Upper lobe of left lung (tissue), 6 donors: ENCODE results near the gene EPB41L3. TPM values are rescaled to one million over a fixed set of nuclear protein-coding genes. Genes with fewer than 3 reads are reported as not detected.

ENCODE experiments used
- ATAC-seq, 2 donors: fragments of 200-7000 bp; cut with Tn5 transposase; one replicate each; pipeline ENCODE4 v1.9.1; 2022; ENCODE audit warnings: mild to moderate bottlenecking in 2 of 2, moderate library complexity in 2 of 2; ENCODE audit not compliant: low FRiP score in 2 of 2
- DNase-seq, 2 donors: peaks; one replicate each; pipeline ENCODE4 v3.0.0-alpha.2; 2019 to 2020
- H3K27ac ChIP-seq, 4 donors: fragments of 200-600 bp; sonication (generic); one replicate each; pipeline ENCODE4 v1.5.1; 2016 to 2019
- H3K27me3 ChIP-seq, 4 donors: fragments of 200-600 bp; sonication (generic); one replicate each; pipeline ENCODE4 v1.5.1; 2017 to 2019
- H3K36me3 ChIP-seq, 4 donors: fragments of 200-600 bp; sonication (generic); one replicate each; pipeline ENCODE4 v1.5.1; 2016 to 2019
- H3K4me1 ChIP-seq, 4 donors: fragments of 200-600 bp; sonication (generic); one replicate each; pipeline ENCODE4 v1.5.1; 2018 to 2019
- H3K4me3 ChIP-seq, 4 donors: fragments of 200-600 bp; sonication (generic); one replicate each; pipeline ENCODE4 v1.5.1; 2017 to 2019; ENCODE audit warnings: mild to moderate bottlenecking in 2 of 4, moderate library complexity in 1 of 4
- H3K9me3 ChIP-seq, 4 donors: fragments of 200-600 bp; sonication (generic); one replicate each; pipeline ENCODE4 v1.5.1; 2018 to 2019
- EP300 ChIP-seq, 4 donors: sonication (generic); formaldehyde crosslinking; IDR thresholded peaks; one replicate each; pipeline ENCODE4 v1.5.1; 2017; ENCODE audit warnings: antibody characterized with exemption in 4 of 4, control low read depth in 2 of 4
- POLR2A ChIP-seq, 4 donors: fragments of 450-650 bp; IDR thresholded peaks; one replicate each; pipeline ENCODE4 v1.5.1; 2016 to 2017; ENCODE audit warnings: antibody characterized with exemption in 4 of 4, mild to moderate bottlenecking in 2 of 4
- POLR2AphosphoS5 ChIP-seq, 2 donors: sonication (generic); formaldehyde crosslinking; IDR thresholded peaks; one replicate each; pipeline ENCODE4 v1.5.1; 2017; ENCODE audit warnings: antibody characterized with exemption in 2 of 2
- WGBS, 2 donors: methylation state at CpG; one replicate each; pipeline ENCODE4 v1.1.5; 2017 to 2018; 5-methylcytosine and 5-hydroxymethylcytosine counted together
- total RNA-seq, 6 donors: library from RNA; depleted of rRNA in 4 of 6; stranded (reverse); fragments of >200 nt in 4 of 6; gene quantifications; one replicate each; pipeline versions ENCODE4 v1.1.0 to v1.2.1, GENCODE V29; 2016 to 2021
- TF ChIP-seq, protein P1 (sequence below), 6 experiments: fragments of 450-650 bp in 4 of 6; fragments of 200-600 bp in 2 of 6; sonication (generic) in 2 of 6; IDR thresholded peaks; one replicate each; pipeline ENCODE4 v1.5.1; 2016 to 2019; ENCODE audit warnings: antibody characterized with exemption in 6 of 6
- donor health status: DM: no; HTN: no; CAD: no; lungs with moderate emphysema.
- donor health status: DM: no; HTN: yes; CAD: no; lungs with severe emphysema.

Gene EPB41L3
- total RNA-seq, 6 donors from 2014 or later: 56.4 to 268 (median 85.7) TPM

DNA sequence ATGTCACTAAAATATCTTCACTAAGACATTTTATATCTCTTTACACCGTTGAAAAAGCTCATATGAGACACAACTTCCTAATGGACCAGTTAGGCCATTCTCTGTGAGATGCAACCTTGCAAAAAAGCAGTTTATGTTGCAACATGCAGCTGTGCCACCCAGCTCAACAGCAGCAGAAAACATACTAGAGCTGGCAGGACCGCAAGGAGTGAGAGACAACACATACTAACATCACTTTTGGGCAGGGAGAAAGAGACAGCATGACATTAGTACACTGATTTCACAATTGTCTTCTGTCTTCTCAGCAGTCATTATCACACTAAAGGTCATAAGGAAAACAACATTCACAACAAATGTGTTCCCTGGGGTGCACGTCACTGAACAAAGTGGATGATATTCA is 122.9 kb downstream of the EPB41L3 start:
- Histone ChIP-seq H3K4me1 (peaks cover 0 to 12% (median 9%) of the 10 kb centered on the region in 4 donors), H3K4me3 (no peak overlapping the region), H3K36me3 (peaks cover 0 to 5% (median 1%) of the 10 kb centered on the region in 4 donors), H3K9me3 (no peaks in the 10 kb centered on the region), H3K27ac (no peak overlapping the region), H3K27me3 (no peaks in the 10 kb centered on the region)
- DNase-seq (peak in 1 of 2 donors; percentile 21), ATAC-seq (peak in 1 of 2 donors; percentile 62)
- TF ChIP-seq POLR2A (IDR thresholded peaks at IDR 0.05) (no peak), POLR2AphosphoS5 (IDR thresholded peaks at IDR 0.05) (peak in 1 of 2 donors; percentile 34)
- 65 to 73% methylated on average over 3 of the region's 3 CpGs for WGBS, 2 donors

DNA sequence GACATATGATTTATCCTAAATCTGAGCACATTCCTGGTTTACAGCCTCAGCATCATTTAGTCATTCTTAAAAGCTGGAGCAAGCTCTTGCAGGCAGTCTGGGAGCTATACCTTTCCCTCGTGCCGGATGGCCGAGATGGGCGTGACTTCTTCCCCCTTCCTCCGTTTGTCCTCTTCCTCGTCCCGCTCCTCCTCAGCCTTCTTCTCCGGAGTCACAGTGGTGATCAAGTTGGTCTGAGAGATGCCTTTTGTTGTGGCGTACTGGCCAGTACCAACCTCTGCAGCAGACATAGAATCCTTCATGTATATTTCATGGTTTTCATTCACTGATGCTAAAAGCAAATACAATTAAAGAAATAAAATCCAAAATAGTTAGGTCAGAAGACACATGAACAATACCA is 124.2 kb downstream of the EPB41L3 start:
- Histone ChIP-seq H3K4me1 (peaks cover 0 to 12% (median 9%) of the 10 kb centered on the region in 4 donors), H3K9me3 (no peaks in the 10 kb centered on the region), H3K27me3 (no peaks in the 10 kb centered on the region), H3K27ac (no peak overlapping the region), H3K4me3 (no peak overlapping the region), H3K36me3 (peaks cover 0 to 5% (median 1%) of the 10 kb centered on the region in 4 donors)
- WGBS, 2 donors: 86% methylated on average over 9 of the region's 9 CpGs
- ATAC-seq (no peak), DNase-seq (no peak)
- TF ChIP-seq, protein P1, sequence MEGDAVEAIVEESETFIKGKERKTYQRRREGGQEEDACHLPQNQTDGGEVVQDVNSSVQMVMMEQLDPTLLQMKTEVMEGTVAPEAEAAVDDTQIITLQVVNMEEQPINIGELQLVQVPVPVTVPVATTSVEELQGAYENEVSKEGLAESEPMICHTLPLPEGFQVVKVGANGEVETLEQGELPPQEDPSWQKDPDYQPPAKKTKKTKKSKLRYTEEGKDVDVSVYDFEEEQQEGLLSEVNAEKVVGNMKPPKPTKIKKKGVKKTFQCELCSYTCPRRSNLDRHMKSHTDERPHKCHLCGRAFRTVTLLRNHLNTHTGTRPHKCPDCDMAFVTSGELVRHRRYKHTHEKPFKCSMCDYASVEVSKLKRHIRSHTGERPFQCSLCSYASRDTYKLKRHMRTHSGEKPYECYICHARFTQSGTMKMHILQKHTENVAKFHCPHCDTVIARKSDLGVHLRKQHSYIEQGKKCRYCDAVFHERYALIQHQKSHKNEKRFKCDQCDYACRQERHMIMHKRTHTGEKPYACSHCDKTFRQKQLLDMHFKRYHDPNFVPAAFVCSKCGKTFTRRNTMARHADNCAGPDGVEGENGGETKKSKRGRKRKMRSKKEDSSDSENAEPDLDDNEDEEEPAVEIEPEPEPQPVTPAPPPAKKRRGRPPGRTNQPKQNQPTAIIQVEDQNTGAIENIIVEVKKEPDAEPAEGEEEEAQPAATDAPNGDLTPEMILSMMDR (IDR thresholded peaks at IDR 0.05): no peak
- TF ChIP-seq POLR2A (IDR thresholded peaks at IDR 0.05) (no peak), POLR2AphosphoS5 (IDR thresholded peaks at IDR 0.05) (no peak), EP300 (IDR thresholded peaks at IDR 0.05) (no peak)

DNA sequence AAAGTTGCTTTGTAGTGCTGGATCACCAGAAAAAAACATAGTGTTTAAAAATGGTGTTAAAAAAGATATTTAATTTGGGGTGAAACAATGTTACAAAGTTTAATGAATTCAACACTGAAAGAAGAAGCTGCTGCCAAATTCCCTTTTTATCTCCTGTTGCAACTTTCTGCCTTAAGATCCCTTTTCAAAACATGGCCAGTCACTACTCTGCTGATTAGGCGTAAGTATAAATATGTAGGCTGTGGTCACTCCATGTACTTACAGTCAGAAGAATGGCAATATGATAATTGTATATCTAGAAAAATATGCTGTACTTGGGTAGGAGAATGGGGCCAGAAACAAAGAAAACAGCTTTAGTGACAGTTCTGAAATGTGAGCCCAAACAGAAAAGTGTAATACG is 124.8 kb downstream of the EPB41L3 start:
- no peak for DNase-seq
- H3K27me3 ChIP-seq: no peaks in the 10 kb centered on the region
- WGBS, 2 donors: 86 to 94% methylated on average over 2 of the region's 2 CpGs

DNA sequence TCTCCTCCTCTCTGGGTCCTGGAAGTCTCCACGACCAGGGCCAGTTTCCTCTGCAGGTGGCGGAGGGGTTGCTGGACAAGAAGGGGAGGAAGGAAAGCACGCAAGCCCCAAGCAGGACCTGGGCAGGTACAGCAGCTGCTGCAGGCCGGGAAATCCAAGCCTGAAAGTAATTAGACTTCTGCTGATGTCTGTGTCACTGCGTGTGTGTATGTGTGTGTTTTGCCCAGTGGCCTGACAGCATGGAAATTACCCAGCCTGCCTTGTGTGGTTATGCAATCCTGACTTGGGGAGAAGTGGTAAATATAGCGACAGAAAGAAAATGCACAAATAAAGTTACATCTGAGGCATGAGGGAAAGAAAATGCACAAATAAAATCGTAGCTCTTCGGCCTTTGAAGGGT is 126.5 kb downstream of the EPB41L3 start:
- peak overlapping the region in 1 of 4 donors; percentile 30 for H3K27ac ChIP-seq
- peak in 1 of 2 donors; percentile 61 for DNase-seq
- H3K4me3 ChIP-seq: peak overlapping the region in 2 of 4 donors; percentile 7 to 10

More for the DNA sequence above, 124.8 kb downstream of the EPB41L3 start:
- peaks cover 0 to 5% (median 1%) of the 10 kb centered on the region in 4 donors for H3K36me3 ChIP-seq
- TF ChIP-seq POLR2A (IDR thresholded peaks at IDR 0.05) (no peak), EP300 (IDR thresholded peaks at IDR 0.05) (no peak), POLR2AphosphoS5 (IDR thresholded peaks at IDR 0.05) (no peak)
- TF ChIP-seq, protein P1 (IDR thresholded peaks at IDR 0.05): no peak
- H3K9me3 ChIP-seq: no peaks in the 10 kb centered on the region
- no peak overlapping the region for H3K27ac ChIP-seq
- ATAC-seq: no peak
- H3K4me3 ChIP-seq: no peak overlapping the region
- H3K4me1 ChIP-seq: peaks cover 0 to 12% (median 9%) of the 10 kb centered on the region in 4 donors

DNA sequence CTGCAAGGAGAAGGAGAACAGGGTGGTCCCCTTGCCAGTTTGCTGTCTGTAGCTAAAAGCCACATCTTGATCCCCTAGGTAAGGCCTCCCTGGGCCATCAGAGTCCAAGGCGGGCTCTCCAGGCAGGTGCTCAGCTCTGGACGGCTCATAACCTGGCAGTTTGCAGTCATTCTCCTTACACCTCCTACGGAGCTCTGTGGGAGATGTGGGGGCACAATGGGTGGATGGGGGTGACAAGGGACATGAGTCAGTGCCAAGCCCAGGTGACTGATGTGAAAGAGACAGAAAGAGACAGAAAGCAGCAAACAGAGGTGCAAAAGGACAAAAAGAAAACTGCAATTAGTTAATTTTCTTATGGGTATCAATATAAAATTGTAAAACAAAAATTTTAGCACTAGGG is 127.7 kb downstream of the EPB41L3 start:
- H3K27me3 ChIP-seq: no peaks in the 10 kb centered on the region
- 88 to 89% methylated on average over 3 of the region's 3 CpGs for WGBS, 2 donors
- no peak overlapping the region for H3K27ac ChIP-seq
- peaks cover 0 to 12% (median 9%) of the 10 kb centered on the region in 4 donors for H3K4me1 ChIP-seq
- H3K4me3 ChIP-seq: no peak overlapping the region
- ATAC-seq: peak in 1 of 2 donors; percentile 17
- H3K9me3 ChIP-seq: no peaks in the 10 kb centered on the region
- TF ChIP-seq, protein P1 (IDR thresholded peaks at IDR 0.05): no peak
- no peaks in the 10 kb centered on the region for H3K36me3 ChIP-seq
- no peak for DNase-seq

More for the DNA sequence above, 126.5 kb downstream of the EPB41L3 start:
- peak in 1 of 2 donors; percentile 57 for ATAC-seq
- WGBS, 2 donors: 47 to 54% methylated on average over 8 of the region's 8 CpGs
- no peaks in the 10 kb centered on the region for H3K27me3 ChIP-seq
- TF ChIP-seq POLR2AphosphoS5 (IDR thresholded peaks at IDR 0.05) (peak in 1 of 2 donors; percentile 27), POLR2A (IDR thresholded peaks at IDR 0.05) (peak in 1 of 4 donors; percentile 21), EP300 (IDR thresholded peaks at IDR 0.05) (no peak)
- TF ChIP-seq, protein P1 (IDR thresholded peaks at IDR 0.05): no peak
- peaks cover 0 to 12% (median 9%) of the 10 kb centered on the region in 4 donors for H3K4me1 ChIP-seq
- H3K9me3 ChIP-seq: no peaks in the 10 kb centered on the region
- no peaks in the 10 kb centered on the region for H3K36me3 ChIP-seq
